GM19043 (cell line): Measurements from ENCODE around the gene PLBD1.
A peak's percentile ranks its signal among the peaks of the same experiment; 100 is the strongest.

ENCODE experiments used
- ATAC-seq: cut with Tn5 transposase; IDR thresholded peaks from one replicate; pipeline ENCODE4 v1.9.1; 2021; ENCODE audit warnings: low read depth; ENCODE audit not compliant: unreplicated experiment

Gene PLBD1, protein sequence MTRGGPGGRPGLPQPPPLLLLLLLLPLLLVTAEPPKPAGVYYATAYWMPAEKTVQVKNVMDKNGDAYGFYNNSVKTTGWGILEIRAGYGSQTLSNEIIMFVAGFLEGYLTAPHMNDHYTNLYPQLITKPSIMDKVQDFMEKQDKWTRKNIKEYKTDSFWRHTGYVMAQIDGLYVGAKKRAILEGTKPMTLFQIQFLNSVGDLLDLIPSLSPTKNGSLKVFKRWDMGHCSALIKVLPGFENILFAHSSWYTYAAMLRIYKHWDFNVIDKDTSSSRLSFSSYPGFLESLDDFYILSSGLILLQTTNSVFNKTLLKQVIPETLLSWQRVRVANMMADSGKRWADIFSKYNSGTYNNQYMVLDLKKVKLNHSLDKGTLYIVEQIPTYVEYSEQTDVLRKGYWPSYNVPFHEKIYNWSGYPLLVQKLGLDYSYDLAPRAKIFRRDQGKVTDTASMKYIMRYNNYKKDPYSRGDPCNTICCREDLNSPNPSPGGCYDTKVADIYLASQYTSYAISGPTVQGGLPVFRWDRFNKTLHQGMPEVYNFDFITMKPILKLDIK

DNA sequence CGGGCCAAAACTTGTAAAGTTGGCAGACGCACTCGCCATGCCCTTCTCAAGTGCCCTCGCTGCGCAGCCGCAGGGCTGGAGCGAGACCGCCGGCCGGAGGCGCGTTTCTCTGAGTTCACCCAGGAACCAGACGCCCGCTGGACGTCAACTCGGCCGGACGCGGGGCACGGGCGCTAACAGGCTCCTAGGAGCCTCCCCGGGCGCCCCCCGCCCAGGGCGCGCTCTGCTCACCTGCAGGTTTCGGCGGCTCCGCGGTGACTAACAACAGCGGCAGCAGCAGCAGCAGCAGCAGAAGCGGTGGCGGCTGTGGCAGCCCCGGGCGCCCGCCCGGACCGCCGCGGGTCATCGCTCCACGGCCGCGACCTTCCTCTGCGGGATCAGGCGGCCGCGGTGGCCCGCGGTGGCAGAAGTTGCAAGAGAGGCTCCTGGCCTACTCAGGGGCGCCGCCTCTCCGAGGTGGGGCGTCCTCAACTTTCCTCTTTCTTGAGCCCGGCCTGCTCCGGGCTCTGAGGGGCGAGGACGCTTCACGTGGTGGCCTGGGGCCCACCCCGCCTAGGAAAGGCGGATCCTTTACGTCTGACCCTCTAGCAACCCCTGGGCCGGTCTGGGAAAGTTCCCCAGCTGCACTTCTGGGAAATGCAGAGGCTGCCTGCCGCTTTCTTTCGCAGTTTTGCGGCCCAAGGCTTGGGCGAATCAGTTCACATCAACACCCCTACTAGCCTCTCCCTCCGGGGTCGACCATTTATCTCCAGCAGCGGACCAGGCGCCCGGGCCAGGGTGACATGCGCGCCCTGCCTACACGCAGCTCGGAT, at the start of gene PLBD1:
Gene PLBD1 (minus strand): TSS at position 533 of the 812 bp plus-strand sequence. CDS start 187 bp downstream, at position 346.
- ATAC-seq, result peak; percentile 63

DNA sequence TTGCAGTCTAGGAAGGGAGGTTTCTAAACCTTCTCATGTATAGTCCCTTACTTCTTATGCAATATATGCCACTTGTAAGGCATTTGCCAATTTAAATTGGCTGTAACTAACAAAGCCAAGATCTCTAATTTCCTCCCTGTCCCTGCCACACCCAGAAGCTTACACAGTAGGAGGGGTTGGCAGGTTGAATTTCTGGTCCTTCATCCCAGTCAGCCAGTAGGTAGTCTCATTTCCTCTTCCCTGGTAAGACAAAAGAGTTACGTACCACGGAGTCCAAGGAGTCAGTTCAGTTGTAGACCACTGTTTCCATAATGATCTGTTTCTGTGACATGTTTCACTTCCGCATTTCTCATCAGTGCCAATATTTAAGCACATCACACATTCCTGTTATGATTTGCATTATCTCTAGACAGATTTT, 47.0 kb upstream of the PLBD1 start:
- ATAC-seq, result peak; percentile 45

DNA sequence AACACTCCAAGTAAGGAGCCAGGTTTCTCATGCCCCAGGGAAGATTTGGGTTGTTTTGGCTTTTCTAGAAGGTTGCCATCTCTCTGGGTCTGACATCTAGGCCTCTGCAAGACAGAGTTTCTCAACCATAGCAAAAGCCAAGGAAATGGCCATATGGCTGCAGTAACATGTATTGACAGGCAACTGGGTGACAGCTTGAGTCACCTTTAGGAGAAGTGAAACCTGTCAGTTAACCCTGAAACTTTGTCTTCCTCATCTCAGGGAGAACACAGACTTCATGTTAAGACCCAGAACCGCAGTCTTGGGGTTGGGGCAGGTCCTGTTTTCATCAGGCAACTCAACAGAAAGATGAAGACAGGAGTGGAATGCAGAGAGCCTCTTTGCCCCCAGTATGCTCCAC, 46.0 kb upstream of the PLBD1 start:
- peak; percentile 91 for ATAC-seq

DNA sequence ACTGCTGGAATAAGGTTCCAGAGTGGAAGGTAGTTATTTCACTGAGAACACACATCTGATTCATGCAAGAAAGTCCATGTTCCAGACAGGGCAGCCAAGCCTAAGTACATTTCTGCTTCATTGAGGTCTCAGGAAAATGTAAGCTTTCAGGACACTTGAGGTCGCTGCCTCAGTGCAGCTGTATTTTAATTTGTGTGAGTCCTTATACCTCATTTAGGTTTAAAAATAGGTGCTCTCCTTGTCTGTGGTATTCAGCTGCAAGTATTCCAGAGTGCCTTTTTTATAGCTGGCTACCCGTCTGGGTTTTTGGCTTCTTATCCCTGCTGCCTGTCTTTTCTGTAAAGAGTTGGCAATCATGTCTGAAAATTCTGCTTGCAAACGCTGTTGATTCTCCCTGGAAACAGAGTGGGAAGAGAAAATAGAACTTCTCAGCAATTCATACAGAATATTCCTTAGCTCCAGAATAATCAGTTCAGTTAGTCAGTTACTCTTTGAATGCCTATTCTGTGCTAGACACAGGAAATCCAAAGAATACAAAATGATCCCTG, 45.3 kb upstream of the PLBD1 start:
- ATAC-seq, result no peak

DNA sequence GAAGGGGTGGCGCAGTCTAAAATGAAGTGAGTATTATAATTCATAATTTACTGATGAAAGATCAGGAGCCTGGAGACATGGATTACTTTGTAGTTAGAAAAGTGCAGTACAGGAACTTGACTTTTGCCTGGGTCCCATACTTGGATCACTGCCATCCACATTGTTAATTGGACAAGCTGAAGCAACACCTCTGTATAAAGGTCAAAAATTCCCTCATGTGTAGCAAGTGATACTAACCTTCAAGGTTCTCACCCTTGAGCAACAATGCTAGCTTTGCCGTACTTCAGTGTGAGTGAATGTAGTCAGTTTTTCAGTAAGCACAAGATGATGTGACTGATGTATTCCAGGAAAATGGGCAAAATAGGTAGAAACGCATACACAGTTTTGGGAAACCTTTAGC, 44.6 kb upstream of the PLBD1 start:
- no peak for ATAC-seq

DNA sequence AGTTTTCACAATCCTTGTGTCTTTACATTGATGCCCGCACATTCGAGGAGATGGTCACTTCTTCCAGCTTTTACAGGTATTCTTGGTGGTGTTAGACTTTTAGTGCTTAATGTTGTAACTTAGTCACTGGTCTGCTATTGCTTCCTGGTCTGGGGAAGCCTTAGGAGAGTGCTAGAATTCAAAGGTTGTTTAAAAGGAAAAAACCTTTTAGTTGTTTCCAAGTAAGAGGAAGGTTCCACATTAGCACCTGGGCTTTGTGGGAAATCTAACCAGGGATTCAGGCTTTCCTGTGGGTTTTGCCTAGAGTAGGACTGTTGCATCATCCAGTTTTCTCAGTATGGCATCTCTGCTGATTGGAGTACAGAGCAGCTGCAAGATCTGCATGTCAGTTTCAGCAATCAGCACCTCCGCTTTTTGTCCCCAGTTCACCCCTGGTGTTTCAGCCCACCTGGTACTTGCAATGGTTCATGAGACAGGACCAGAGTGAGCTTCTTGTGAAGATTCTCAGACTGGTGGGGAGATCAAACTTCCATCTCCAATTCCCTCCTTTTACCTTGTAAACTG, 44.0 kb upstream of the PLBD1 start:
- ATAC-seq, result no peak

DNA sequence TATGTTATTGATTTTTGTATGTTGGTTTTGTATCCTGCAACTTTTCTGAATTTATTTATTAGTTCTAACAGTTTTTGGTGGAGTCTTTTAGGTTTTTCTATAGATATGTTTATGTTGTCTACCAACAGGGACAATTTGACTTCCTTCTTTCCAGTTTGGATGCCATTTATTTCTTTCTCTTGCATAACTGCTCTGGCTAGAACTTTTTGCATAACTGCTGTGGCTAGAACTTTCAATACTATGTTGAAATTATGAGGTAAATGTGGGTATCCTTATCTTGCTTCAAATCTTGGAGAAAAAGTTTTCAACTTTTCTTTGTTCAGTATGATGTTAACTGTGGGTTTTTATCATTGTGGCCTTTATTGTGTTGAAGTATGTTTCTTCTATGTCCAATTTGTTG, 39.9 kb upstream of the PLBD1 start:
- ATAC-seq, result no peak

DNA sequence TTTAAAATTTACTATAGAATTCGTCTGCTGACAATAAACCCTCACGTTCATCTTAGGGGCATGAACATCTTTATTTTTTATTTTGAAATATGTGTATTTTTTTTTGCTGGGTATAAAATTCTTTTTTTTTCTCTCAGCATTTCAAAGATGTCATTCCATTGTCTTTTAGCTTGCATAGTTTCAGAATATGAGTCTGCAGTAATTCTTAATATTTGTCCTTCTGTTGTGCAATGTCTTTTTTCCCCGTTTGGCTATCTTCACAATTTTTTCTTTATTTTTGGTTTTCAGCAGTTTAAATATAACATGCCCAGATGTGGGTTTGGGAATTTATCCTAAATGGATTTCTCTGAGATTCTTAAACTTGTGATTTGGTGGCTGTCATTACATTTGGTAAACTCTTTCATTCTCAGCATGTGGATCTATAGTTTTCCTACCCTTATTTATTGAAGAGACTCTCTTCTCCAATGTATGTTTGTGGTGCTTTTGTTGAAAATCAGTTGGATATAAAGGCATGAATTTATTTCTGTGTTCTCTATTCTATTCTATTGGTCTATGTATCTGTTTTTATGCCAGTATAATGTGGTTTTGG, 37.8 kb upstream of the PLBD1 start:
- ATAC-seq, result no peak

DNA sequence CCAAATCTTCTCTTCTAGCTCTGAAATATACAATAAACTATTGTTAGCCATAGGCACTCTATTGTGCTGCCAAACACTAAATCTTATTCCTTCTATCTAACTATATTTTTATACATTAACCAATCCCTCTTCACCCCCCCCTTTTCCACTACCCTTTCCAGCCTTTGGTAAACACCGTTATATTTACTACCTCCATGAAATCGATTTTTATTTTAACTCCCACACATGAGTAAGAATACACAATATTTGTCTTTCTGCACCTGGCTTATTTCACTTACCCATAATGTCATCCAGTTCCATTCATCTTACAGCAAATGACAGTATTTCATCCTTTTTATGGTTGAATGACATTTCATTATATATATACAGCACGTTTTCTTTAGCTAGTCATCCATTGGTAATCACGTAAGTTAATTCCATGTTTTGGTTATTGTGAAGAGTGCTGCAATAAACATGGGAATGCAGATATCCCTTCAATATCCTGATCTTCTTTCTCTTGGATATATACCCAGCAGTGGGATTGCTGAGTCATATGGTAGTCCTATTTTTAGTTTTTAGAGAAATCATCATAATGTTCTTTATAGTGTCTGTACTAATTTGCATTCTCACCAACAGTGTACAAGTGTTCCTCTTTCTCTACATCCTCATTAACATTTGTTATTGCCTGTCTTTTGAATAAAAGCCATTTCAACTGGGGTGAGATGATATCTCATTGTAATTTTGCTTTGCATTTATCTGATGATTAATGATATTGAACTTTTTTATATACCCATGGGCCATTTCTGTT, 34.2 kb upstream of the PLBD1 start:
- ATAC-seq, result no peak

DNA sequence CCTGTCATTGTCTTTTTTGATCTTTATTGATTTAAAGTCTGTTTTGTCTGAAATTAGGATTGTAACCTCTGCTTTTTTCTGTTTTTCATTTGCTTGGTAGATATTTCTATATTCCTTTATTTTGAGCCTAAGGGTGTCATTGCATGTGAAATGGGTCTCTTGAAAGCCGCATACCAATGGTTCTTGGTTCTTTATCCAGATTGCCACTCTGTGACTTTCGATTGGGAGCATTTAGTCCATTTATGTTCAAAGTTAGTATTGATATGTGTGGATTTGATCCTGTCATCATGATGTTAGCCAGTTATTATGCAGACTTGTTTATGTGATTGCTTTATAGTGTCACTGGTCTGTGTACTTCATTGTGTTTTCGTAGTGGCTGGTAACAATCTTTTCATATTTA, 29.8 kb upstream of the PLBD1 start:
- no peak for ATAC-seq

DNA sequence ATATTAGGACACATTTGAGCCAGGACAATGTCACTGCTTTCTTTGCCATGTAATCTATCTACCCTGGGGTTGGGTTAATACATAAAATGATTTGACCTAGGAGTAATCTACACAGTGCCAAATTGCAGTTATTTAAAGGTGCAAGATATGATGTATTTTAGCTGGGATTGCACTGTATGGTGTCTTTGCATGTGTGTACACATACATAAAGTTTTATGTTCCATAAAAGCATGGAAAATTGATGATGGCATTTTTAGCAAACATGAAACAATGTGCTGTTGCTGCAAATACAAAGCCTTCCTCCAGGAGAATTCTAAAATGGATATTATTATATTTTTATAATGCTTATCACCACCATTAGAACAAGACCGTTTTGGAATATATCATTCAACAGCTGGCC, 24.0 kb upstream of the PLBD1 start:
- no peak for ATAC-seq

DNA sequence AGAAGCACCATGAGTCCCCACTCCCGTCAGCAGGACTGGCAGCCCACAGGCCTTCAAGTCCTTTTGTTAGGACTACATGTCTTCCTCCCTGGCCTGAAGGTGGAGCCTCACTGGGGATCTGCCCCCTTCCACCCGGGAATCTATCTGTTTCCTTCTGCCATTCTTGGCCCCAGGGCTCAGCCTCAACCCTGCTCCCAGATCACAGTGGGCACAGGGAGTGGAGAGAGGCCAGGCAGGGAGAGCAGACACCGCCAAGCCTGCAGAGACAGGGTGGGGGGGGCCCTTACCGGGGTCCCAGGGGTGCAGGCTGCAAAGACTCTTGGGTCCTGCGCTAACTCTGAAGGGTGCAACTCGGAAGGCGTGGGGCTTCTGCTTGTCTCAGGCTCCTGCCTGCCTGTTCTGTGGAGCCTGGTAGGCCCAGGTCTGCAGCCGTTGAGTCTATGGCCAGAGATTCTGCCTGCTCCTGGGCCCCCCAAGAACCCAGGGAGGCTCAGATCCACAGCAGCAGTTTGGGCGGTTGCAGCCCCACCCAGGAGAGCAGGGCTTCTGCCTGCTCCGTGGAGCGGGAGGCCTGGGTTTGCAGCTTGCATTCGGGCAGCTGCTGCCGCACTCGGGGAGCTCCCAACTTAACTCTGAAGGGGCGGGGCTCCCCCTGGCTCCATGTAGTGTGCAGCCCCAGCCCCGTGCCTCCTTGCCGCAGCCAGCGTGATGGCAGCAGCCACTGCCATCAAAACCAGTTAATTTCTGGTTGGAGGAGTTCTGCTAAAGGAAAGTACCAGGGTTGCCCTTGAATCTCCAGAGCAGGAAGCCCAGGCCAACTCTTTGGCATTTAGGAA, 21.7 kb upstream of the PLBD1 start:
- ATAC-seq, result no peak

DNA sequence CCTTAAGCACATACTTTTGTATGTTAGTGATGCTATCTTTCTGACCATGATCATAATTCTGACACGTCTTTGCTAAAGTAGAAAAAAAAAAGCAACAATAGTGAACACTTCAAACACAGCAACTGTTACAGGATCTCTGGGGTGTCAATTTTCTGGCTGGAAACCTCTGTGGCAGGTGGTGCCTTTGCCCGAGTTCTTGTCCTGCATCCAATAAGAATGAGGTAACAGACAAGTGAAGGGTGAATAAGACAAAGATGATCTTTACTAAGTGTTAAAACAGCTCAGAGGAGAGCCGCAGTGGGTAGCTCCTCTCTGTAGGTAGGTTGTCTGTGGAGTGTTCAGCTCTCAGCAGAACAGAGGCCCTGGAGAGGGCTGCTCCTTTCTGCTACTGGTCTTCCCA, 20.9 kb upstream of the PLBD1 start:
- ATAC-seq, result no peak

DNA sequence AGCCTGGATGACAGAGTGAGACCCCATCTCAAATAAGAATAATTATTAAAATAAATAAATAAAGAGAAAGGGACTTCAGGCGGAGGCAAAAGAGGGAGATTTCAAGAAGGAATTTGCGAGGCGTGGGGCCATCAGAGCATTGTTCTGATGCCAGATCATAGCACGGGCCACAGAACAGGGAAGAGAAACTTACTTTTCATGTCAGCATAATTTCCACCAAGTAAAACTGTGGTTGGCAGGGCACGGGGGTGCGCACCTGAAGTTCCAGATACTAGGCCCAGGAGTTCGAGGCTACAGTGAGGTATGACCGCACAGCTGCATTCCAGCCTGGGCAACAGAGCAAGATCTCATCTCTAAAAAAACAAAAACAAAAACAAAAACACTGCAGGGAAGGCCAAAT, 11.0 kb upstream of the PLBD1 start:
- no peak for ATAC-seq

DNA sequence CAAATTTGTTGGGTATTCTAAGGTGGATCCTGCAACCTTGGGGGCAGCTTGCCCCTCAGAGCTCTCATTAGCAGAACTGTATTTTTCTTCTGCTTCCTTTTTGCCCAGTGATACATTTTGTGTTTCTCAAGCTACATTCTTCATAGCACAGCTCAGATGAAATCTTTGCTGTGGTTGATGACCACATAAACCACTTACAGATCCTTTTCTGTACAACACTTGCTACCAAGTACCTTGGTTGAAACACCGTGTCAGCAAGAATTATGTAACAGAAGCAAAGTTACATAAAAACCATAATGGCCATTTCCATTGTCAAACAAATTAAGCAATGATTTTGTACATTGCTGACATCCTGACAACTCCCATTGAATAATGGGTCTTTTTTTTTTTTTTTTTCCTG, 9.7 kb upstream of the PLBD1 start:
- ATAC-seq, result no peak

DNA sequence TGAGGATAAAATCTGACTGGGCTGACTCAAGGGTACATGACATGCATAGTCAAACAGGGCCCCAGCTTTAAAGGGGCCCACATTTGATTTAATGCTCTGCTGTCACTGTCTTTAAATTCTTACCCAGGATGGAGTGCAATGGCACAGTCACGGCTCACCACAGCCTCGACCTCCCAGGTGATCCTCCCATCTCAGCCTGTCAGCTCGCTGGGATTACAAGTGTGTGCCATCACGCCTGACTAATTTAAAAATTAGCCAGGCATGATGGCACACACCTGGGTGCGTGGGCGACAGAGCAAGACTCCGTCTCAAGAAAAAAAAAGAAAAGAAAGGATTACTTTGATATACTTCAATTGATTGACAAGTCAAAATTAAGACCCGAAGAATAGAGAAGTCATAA, 9.2 kb upstream of the PLBD1 start:
- no peak for ATAC-seq

DNA sequence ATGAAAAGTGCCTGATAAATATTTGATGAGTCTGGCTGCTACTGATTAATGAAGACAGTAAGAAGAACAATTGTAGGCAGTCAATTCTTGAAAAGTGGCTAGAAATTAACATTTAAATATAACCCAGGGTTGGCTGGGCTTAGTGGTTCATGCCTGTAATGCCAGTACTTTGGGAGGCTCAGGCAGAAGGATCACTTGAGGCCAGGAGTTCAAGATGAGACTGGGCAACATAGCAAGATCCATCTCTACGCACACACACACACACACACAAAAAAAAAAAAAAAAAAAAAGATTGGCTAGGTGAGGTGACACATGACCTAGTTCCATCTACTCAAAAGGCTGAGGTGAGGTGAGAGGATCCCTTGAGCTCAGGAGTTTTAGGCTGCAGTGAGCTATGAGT, 7.9 kb upstream of the PLBD1 start:
- ATAC-seq, result no peak

DNA sequence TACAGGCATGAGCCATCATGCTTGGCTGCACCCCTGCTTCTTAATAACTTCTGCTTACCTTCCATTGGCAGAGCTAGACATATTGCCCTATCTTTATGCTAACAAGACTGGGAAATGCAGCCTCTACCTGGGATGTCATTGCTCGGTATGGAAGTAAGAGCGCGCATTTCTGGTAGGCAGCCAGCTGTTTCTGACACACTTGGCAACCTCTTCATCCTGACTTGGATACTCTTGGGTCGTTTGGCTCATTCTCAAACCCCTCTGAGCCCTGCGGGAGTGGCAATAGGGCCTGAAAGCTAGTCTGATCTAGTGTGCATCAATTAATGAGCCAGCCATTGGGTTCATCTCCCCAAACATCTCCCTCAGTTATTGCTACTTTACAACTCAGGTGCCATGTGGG, 5.4 kb upstream of the PLBD1 start:
- no peak for ATAC-seq

DNA sequence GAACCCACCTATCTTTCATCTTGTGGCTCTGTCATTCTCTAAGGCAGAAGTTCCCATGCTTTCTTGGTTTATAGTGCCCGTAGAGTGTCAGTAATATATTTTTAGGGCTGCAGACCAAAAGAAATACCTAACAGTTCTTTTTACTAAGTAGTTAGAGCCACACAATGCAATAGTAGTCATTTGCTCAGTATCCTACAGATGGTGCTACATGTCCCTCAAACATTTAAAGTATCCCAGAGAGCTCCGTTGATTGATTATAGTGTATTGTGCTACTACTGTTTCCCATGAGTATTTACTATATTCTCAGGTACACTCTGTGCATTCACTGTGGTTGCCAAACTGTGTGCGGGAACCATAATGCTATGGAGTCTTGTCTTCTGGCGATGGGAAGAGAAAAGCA, 4.7 kb upstream of the PLBD1 start:
- no peak for ATAC-seq
